ENCODE results near the gene NRXN3. TPM values are rescaled to one million over a fixed set of nuclear protein-coding genes. Genes with fewer than 3 reads are reported as not detected.

NRXN3 gene
- total RNA-seq, 3 donors from 2014 or later: 2.1 to 27.3 (median 2.6) TPM

GRCh38 chr14:78184157-78184556 is 14.0 kb downstream of the NRXN3 start:
- H3K4me3 ChIP-seq: no peak overlapping the region
- H3K36me3 ChIP-seq (ENCODE audit: low read depth): no peaks in the 10 kb centered on the region
- no peak for TF ChIP-seq CTCF (IDR thresholded peaks at IDR 0.05)
- no peak for DNase-seq
- no peaks in the 10 kb centered on the region for H3K9me3 ChIP-seq
- no peaks in the 10 kb centered on the region for H3K4me1 ChIP-seq (ENCODE audit: low read depth)
- intact Hi-C loops (cut with DNase I, micrococcal nuclease): no loop called here
- no peak for ATAC-seq

GRCh38 chr14:78186277-78186676 is 16.1 kb downstream of the NRXN3 start:
- Histone ChIP-seq H3K4me1 (ENCODE audit: low read depth) (no peaks in the 10 kb centered on the region), H3K9me3 (no peaks in the 10 kb centered on the region), H3K36me3 (ENCODE audit: low read depth) (no peaks in the 10 kb centered on the region), H3K4me3 (no peak overlapping the region)
- ATAC-seq (no peak), DNase-seq (no peak)
- intact Hi-C loops (cut with DNase I, micrococcal nuclease): no loop called here
- no peak for TF ChIP-seq CTCF (IDR thresholded peaks at IDR 0.05)

- H3K4me3 ChIP-seq: no peak overlapping the region
- no peak for DNase-seq
- no peak for TF ChIP-seq CTCF (IDR thresholded peaks at IDR 0.05)
- ATAC-seq: no peak
- H3K9me3 ChIP-seq: no peaks in the 10 kb centered on the region
- no peaks in the 10 kb centered on the region for H3K36me3 ChIP-seq (ENCODE audit: low read depth)
- intact Hi-C loops (cut with DNase I, micrococcal nuclease): no loop called here
- no peaks in the 10 kb centered on the region for H3K4me1 ChIP-seq (ENCODE audit: low read depth)
Measured at GRCh38 chr14:78188882-78189281, 18.7 kb downstream of the NRXN3 start.

DNA sequence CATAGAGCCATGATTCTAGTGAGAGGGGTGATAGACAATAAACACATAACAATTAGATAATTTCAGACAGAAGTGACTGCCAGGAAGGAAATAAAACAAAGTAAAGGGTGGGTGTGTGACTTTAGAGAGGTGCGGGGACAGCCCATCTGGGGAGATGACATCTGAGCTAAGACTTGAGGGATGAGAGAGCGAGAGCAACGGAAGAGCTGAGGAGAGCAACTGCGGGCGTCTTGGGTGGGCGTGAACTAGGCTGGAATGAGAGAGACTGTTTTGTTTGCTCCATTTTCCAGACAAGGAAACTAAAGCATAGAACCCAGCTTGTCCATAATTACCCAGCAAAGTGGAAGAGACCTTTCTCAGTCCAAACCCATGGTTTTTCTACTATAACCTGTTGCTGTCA is 25.3 kb downstream of the NRXN3 start:
- H3K4me1 ChIP-seq (ENCODE audit: low read depth): no peaks in the 10 kb centered on the region
- no peak overlapping the region for H3K4me3 ChIP-seq
- H3K36me3 ChIP-seq (ENCODE audit: low read depth): no peaks in the 10 kb centered on the region
- intact Hi-C loops (cut with DNase I, micrococcal nuclease): no loop called here
- DNase-seq (no peak), ATAC-seq (no peak)
- TF ChIP-seq CTCF (IDR thresholded peaks at IDR 0.05): no peak
- H3K9me3 ChIP-seq: no peaks in the 10 kb centered on the region

GRCh38 chr14:78196323-78196722 is 26.1 kb downstream of the NRXN3 start:
- DNase-seq: no peak
- Histone ChIP-seq H3K9me3 (no peaks in the 10 kb centered on the region), H3K36me3 (ENCODE audit: low read depth) (no peaks in the 10 kb centered on the region), H3K4me1 (ENCODE audit: low read depth) (no peaks in the 10 kb centered on the region), H3K4me3 (no peak overlapping the region)
- no peak for TF ChIP-seq CTCF (IDR thresholded peaks at IDR 0.05)
- intact Hi-C loops (cut with DNase I, micrococcal nuclease): no loop called here
- ATAC-seq: no peak

DNA sequence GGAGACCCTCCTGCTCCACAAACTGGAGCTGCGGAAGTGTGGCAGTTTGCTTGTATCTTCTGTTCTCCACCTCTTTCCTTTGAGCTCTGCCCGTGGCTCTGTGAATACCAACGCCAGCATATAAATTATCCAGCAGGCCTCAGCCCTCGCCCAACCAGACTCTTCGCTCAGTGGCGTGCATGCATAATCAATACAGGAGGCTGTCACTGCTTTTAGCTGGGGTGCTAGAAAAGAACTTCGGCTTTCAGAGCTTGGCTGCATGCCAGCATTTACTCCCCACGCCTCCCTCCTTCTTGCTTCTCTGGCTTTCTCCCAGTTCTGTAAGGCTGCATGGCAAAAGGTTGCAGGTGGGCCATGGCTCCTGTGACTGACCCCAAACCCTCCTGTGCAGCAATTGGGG is 26.9 kb downstream of the NRXN3 start:
- H3K4me1 ChIP-seq (ENCODE audit: low read depth): no peaks in the 10 kb centered on the region
- H3K4me3 ChIP-seq: no peak overlapping the region
- H3K9me3 ChIP-seq: no peaks in the 10 kb centered on the region
- no peak for TF ChIP-seq CTCF (IDR thresholded peaks at IDR 0.05)
- no peak for ATAC-seq
- no peaks in the 10 kb centered on the region for H3K36me3 ChIP-seq (ENCODE audit: low read depth)
- DNase-seq: no peak
- intact Hi-C loops (cut with DNase I, micrococcal nuclease): no loop called here
